ENCODE results near the gene ODF2L. TPM values are rescaled to one million over a fixed set of nuclear protein-coding genes. Genes with fewer than 3 reads are reported as not detected.

Gene ODF2L
- total RNA-seq (2021; ENCODE audit: unreplicated experiment) = 88.2 TPM
- polyA plus RNA-seq (2012; ENCODE audit: insufficient read length) = 40.3 TPM
- percentile 94 among the genes with signal in this experiment for Bru-seq, nascent RNA
- BruChase-seq, experiment 1, labeled RNA remaining after a 2-hour chase = percentile 98 among the genes with signal in this experiment
- BruChase-seq, experiment 2, labeled RNA remaining after a 6-hour chase = percentile 93 among the genes with signal in this experiment
- long read RNA-seq, transcript ODF2L-213 (2 exons, 1,650 nt) = minor isoform, 10 of 147 reads
- long read RNA-seq, transcript ODF2L-204 (16 exons, 2,155 nt) = major isoform, 27 of 147 reads
- long read RNA-seq, partial matches to known transcripts = 28 of 147 reads
- long read RNA-seq, other reads (novel, unspliced or antisense) = 80 of 147 reads

- no TSS peak for BruUV-seq (replicated peaks)
- ChIA-PET CTCF (no interaction called here), POLR2A (interaction anchor here (0.7 to 1.1 kb wide), 5 partner anchors 11 to 85 kb away, joined by 3 to 5 read pairs (median 3); no protein-coding TSS in a partner anchor)
- peak; percentile 100 for ATAC-seq
- in situ Hi-C loops (cut with HindIII; ENCODE audit: low pct_unique_long_range_greater_than_20kb, low sequenced_read_pairs) (no loop called here), intact Hi-C loops (cut with micrococcal nuclease; ENCODE audit: unreplicated experiment) (no loop called here)
- Histone ChIP-seq H3K36me3 (ENCODE audit: control insufficient read depth, insufficient read depth, low read length) (no peaks in the 10 kb centered on the region), H3K4me1 (ENCODE audit: control insufficient read depth, insufficient read depth, low read length) (peaks cover 14% of the 10 kb centered on the region), H3K4me3 (ENCODE audit: low read depth in 2 of 2, low read length in 2 of 2) (peak within 1 kb of the TSS; percentile 73 to 93), H3K9me3 (ENCODE audit: control insufficient read depth, insufficient read depth, low read depth, low read length) (no peaks in the 10 kb centered on the region), H3K27me3 (ENCODE audit: control insufficient read depth, insufficient read depth, low read length) (peaks cover 14% of the 10 kb centered on the region), H3K27ac (ENCODE audit: low read length) (peak within 1 kb of the TSS; percentile 98)
- DNase-seq (ENCODE audit: low read depth, low spot score) = peak; percentile 83
- TF ChIP-seq SIN3A (IDR thresholded peaks at IDR 0.05; ENCODE audit: borderline replicate concordance, insufficient read depth, low read depth, low read length) = peak; percentile 99
- peak; percentile 92 for TF ChIP-seq POLR2AphosphoS5 (IDR thresholded peaks at IDR 0.05; ENCODE audit: low read depth, low read length)
- peak; percentile 63 for TF ChIP-seq TCF7L2 (IDR thresholded peaks at IDR 0.05; ENCODE audit: low read depth, low read length)
- no peak for TF ChIP-seq REST (IDR thresholded peaks at IDR 0.05; ENCODE audit: insufficient read depth in 1 of 2, low read depth in 2 of 2, low read length in 1 of 2)
- TF ChIP-seq CTCF (IDR thresholded peaks at IDR 0.05) = no peak
Observed at GRCh38 chr1:86395751-86396497, at the start of gene ODF2L. TSS of gene ODF2L (minus strand) at chr1:86396323. CDS start at chr1:86387027, 9,296 bp downstream.

- Histone ChIP-seq H3K4me3 (ENCODE audit: low read depth in 2 of 2, low read length in 2 of 2) (no peak overlapping the region), H3K4me1 (ENCODE audit: control insufficient read depth, insufficient read depth, low read length) (no peaks in the 10 kb centered on the region), H3K36me3 (ENCODE audit: control insufficient read depth, insufficient read depth, low read length) (no peaks in the 10 kb centered on the region), H3K27ac (ENCODE audit: low read length) (no peak overlapping the region), H3K9me3 (ENCODE audit: control insufficient read depth, insufficient read depth, low read depth, low read length) (no peaks in the 10 kb centered on the region), H3K27me3 (ENCODE audit: control insufficient read depth, insufficient read depth, low read length) (peaks cover 16% of the 10 kb centered on the region)
- no peak for ATAC-seq
- intact Hi-C loops (cut with micrococcal nuclease; ENCODE audit: unreplicated experiment) = no loop called here
- CTCF ChIA-PET = no interaction called here
- BruUV-seq (replicated peaks) = no TSS peak
- in situ Hi-C loops (cut with HindIII; ENCODE audit: low pct_unique_long_range_greater_than_20kb, low sequenced_read_pairs) = no loop called here
- POLR2A ChIA-PET = no interaction called here
- DNase-seq (ENCODE audit: low read depth, low spot score) = no peak
- TF ChIP-seq TCF7L2 (IDR thresholded peaks at IDR 0.05; ENCODE audit: low read depth, low read length) = no peak
- TF ChIP-seq SIN3A (IDR thresholded peaks at IDR 0.05; ENCODE audit: borderline replicate concordance, insufficient read depth, low read depth, low read length) = no peak
- TF ChIP-seq POLR2AphosphoS5 (IDR thresholded peaks at IDR 0.05; ENCODE audit: low read depth, low read length) = no peak
- no peak for TF ChIP-seq REST (IDR thresholded peaks at IDR 0.05; ENCODE audit: insufficient read depth in 1 of 2, low read depth in 2 of 2, low read length in 1 of 2)
- TF ChIP-seq CTCF (IDR thresholded peaks at IDR 0.05) = no peak
Observed at GRCh38 chr1:86445919-86446318, 49.8 kb upstream of the ODF2L start.
